ENCODE data around the gene TEF.

GRCh38 chr22:41446057-41446501, 64.3 kb downstream of the TEF start:
- TF ChIP-seq, protein P1, sequence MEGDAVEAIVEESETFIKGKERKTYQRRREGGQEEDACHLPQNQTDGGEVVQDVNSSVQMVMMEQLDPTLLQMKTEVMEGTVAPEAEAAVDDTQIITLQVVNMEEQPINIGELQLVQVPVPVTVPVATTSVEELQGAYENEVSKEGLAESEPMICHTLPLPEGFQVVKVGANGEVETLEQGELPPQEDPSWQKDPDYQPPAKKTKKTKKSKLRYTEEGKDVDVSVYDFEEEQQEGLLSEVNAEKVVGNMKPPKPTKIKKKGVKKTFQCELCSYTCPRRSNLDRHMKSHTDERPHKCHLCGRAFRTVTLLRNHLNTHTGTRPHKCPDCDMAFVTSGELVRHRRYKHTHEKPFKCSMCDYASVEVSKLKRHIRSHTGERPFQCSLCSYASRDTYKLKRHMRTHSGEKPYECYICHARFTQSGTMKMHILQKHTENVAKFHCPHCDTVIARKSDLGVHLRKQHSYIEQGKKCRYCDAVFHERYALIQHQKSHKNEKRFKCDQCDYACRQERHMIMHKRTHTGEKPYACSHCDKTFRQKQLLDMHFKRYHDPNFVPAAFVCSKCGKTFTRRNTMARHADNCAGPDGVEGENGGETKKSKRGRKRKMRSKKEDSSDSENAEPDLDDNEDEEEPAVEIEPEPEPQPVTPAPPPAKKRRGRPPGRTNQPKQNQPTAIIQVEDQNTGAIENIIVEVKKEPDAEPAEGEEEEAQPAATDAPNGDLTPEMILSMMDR (IDR thresholded peaks at IDR 0.05) = no peak
- no peak for TF ChIP-seq POLR2AphosphoS5 (IDR thresholded peaks at IDR 0.05)
